GM12878 (cell line): ENCODE results near the gene ASCC2.

Source experiments
- CEBPB ChIP-seq, 2 experiments: fragments of 150-350 bp in 1 of 2; IDR thresholded peaks; 2 replicates each; pipeline ENCODE4 v1.6.1; 2012 to 2014; ENCODE audit warnings: low read depth in 2 of 2, low read length in 2 of 2, borderline replicate concordance in 1 of 2, inconsistent platforms in 1 of 2
- EZH2 ChIP-seq: IDR thresholded peaks from 2 replicates; pipeline ENCODE4 v1.6.1; 2012; ENCODE audit warnings: low read depth, mild to moderate bottlenecking, control low read depth, inconsistent platforms, low read length, borderline replicate concordance; ENCODE audit not compliant: control insufficient read depth
- JUNB ChIP-seq: IDR thresholded peaks from 2 replicates; pipeline ENCODE4 v1.6.1; 2016; ENCODE audit warnings: antibody characterized with exemption, mild to moderate bottlenecking
- KDM1A ChIP-seq: fragments of 200-600 bp; sonication (generic); IDR thresholded peaks from 2 replicates; pipeline ENCODE4 v1.6.1; 2016; ENCODE audit warnings: borderline replicate concordance
- MXI1 ChIP-seq: fragments of 150-350 bp; IDR thresholded peaks from 2 replicates; pipeline ENCODE4 v1.6.1; 2011; ENCODE audit warnings: low read depth, mild to moderate bottlenecking, inconsistent platforms, low read length, improper control_type of control experiment
- POLR2A ChIP-seq: IDR thresholded peaks from 2 replicates; pipeline ENCODE4 v1.6.1; 2011; ENCODE audit warnings: low read depth, mild to moderate bottlenecking, low read length
- SMC3 ChIP-seq: IDR thresholded peaks from 2 replicates; pipeline ENCODE4 v1.6.1; 2011; ENCODE audit warnings: low read length, improper control_type of control experiment, borderline replicate concordance
- TF ChIP-seq, protein P1 (sequence below): IDR thresholded peaks from 2 replicates; pipeline ENCODE4 v1.6.1; 2012; ENCODE audit warnings: mild to moderate bottlenecking, low read depth, low read length

DNA sequence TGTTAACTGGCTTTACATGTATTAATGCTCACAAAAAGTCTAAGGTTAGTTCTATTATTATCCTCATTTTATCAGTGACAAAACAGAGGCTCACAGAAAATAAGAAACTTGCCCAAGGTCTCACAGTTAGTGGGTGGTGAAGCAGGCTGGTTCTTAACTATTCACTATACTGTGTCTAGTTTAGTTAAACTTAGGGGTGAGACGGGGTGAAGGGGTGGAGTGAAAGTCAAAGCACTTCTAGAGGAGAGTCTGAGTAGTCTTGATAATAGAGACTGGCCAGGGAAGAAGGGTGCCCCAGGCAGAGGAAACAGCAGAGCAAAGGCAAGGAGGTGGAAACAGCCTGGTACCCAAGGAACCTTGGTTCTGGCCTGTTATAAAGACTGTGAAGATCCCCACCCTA, 4.0 kb downstream of the ASCC2 start:
- no peak for TF ChIP-seq KDM1A
- TF ChIP-seq SMC3 = no peak
- no peak for TF ChIP-seq CEBPB (IDR thresholded peaks at IDR 0.05; ENCODE audit: borderline replicate concordance in 1 of 2, low read depth in 2 of 2, low read length in 2 of 2)
- TF ChIP-seq, protein P1, sequence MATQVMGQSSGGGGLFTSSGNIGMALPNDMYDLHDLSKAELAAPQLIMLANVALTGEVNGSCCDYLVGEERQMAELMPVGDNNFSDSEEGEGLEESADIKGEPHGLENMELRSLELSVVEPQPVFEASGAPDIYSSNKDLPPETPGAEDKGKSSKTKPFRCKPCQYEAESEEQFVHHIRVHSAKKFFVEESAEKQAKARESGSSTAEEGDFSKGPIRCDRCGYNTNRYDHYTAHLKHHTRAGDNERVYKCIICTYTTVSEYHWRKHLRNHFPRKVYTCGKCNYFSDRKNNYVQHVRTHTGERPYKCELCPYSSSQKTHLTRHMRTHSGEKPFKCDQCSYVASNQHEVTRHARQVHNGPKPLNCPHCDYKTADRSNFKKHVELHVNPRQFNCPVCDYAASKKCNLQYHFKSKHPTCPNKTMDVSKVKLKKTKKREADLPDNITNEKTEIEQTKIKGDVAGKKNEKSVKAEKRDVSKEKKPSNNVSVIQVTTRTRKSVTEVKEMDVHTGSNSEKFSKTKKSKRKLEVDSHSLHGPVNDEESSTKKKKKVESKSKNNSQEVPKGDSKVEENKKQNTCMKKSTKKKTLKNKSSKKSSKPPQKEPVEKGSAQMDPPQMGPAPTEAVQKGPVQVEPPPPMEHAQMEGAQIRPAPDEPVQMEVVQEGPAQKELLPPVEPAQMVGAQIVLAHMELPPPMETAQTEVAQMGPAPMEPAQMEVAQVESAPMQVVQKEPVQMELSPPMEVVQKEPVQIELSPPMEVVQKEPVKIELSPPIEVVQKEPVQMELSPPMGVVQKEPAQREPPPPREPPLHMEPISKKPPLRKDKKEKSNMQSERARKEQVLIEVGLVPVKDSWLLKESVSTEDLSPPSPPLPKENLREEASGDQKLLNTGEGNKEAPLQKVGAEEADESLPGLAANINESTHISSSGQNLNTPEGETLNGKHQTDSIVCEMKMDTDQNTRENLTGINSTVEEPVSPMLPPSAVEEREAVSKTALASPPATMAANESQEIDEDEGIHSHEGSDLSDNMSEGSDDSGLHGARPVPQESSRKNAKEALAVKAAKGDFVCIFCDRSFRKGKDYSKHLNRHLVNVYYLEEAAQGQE = no peak
- TF ChIP-seq MXI1 = no peak
- TF ChIP-seq POLR2A = no peak
- TF ChIP-seq JUNB = no peak
- TF ChIP-seq EZH2 = no peak
